ENCODE measurements around the gene PTPRS. TPM values are rescaled to one million over a fixed set of nuclear protein-coding genes. Genes with fewer than 3 reads are reported as not detected.

The PTPRS gene
- total and polyA plus RNA-seq, 2 experiments from 2014 or later = 46.0 to 351 TPM

DNA sequence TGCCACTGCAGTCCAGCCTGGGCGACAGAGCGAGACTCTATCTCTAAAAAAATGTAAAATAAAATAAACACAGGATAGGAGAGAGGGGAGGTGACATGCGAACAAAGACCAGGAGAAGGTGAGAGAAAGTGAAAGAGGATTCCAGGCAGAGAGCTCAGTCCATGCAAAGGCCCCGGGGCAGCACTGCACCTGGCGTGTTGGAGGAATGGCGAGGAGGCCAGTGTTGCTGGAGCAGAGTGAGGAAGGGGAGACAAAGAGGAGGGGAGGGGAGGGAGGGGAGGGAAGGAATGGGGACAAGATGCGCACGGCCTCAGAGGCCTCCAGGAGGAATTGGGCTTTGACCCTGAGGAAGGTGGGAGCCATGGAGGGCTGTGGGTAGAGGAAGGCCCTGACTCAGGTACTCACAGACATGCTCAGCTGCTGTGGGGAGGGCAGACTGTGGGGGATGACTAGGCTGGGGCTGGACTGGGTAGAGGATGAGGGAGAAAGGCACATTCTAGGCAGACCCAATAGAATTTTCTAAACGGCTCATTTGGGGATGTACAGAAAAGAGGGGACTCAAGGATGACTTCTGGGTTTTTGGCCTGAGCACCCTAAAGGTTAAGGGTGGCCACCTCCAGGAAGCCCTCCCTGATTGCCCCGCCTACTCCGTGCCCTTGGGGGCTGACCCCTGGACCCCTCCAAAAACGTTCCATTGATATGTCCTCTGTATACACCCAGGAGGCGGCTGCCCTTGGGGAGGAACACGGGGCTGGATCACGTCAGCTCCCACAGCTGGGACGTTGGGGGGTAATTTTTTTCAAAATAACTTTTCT, 43.9 kb downstream of the PTPRS start:
- H3K36me3 ChIP-seq = no peaks in the 10 kb centered on the region
- TF ChIP-seq, protein P1, sequence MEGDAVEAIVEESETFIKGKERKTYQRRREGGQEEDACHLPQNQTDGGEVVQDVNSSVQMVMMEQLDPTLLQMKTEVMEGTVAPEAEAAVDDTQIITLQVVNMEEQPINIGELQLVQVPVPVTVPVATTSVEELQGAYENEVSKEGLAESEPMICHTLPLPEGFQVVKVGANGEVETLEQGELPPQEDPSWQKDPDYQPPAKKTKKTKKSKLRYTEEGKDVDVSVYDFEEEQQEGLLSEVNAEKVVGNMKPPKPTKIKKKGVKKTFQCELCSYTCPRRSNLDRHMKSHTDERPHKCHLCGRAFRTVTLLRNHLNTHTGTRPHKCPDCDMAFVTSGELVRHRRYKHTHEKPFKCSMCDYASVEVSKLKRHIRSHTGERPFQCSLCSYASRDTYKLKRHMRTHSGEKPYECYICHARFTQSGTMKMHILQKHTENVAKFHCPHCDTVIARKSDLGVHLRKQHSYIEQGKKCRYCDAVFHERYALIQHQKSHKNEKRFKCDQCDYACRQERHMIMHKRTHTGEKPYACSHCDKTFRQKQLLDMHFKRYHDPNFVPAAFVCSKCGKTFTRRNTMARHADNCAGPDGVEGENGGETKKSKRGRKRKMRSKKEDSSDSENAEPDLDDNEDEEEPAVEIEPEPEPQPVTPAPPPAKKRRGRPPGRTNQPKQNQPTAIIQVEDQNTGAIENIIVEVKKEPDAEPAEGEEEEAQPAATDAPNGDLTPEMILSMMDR (IDR thresholded peaks at IDR 0.05; ENCODE audit: low read depth, low read length) = no peak

DNA sequence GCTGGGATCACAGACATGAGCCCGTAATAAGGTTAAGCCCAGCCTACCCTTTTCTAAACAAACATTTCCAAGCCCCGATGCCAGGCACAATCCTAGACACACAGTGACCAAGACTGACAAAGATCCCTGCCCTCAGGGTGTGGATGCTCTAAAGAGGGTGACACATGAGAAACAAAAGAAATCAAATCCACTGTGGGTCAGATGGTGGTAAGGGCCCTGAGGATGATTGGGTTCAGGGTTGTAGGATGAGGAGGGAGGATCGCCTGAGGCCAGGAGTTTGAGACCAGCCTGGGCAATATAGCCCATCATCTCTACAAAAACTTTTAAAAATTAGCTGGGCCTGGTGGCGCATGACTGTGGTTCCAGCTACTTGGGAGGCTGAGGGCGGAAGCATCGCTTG, 44.6 kb downstream of the PTPRS start:
- Histone ChIP-seq H3K36me3 (no peaks in the 10 kb centered on the region), H3K4me3 (no peak overlapping the region), H3K4me1 (ENCODE audit: low read depth) (peaks cover 4% of the 10 kb centered on the region), H3K9me3 (ENCODE audit: low read depth) (no peaks in the 10 kb centered on the region), H3K27ac (no peak overlapping the region), H3K27me3 (no peaks in the 10 kb centered on the region)
- no peak for DNase-seq (ENCODE audit: low read depth in 1 of 2, low spot score in 1 of 2)
- TF ChIP-seq, protein P1 (IDR thresholded peaks at IDR 0.05; ENCODE audit: low read depth, low read length) = no peak

More for the DNA sequence above, 43.9 kb downstream of the PTPRS start:
- DNase-seq (ENCODE audit: low read depth in 1 of 2, low spot score in 1 of 2) = no peak
- Histone ChIP-seq H3K27ac (no peak overlapping the region), H3K4me1 (ENCODE audit: low read depth) (peaks cover 4% of the 10 kb centered on the region), H3K27me3 (no peaks in the 10 kb centered on the region), H3K4me3 (no peak overlapping the region), H3K9me3 (ENCODE audit: low read depth) (no peaks in the 10 kb centered on the region)

DNA sequence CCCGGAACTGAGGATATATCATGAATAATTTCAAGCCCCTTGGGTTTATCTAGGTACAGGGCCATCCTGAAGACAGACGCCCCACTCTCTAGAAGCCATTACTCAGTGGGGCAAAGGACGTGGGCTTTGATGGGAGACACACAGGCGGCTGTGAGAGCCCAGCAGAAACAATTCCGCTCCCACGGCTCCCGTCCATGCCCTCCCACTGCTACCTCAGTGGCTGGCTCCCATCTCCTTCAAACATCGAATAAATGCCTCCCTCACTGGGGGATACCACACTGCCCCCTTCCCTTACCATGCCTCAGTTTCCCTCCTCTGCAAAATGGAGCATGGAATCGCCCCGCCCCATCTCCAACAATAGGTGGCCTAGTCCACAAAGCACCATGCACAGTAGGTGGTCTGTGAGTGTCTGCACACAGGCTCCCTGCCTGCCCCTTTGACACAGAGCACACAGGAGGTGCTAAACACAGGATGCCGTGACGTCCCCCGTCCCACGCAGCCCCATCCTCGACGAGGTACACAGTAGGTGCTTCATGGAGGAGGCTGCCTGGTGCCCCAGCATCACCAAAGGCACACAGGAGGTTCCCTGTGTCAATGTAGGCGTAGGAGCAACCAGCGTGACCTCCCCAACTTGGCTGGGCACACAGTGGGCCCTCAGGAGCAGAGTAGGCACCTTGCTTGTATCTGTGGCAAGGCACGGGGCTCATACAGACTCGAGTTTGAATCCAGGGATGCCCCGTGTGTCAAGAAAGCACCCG, 46.0 kb downstream of the PTPRS start:
- no peak overlapping the region for H3K27ac ChIP-seq
- no peaks in the 10 kb centered on the region for H3K27me3 ChIP-seq
- TF ChIP-seq, protein P1 (IDR thresholded peaks at IDR 0.05; ENCODE audit: low read depth, low read length) = no peak
- DNase-seq (ENCODE audit: low read depth in 1 of 2, low spot score in 1 of 2) = no peak
- H3K36me3 ChIP-seq = no peaks in the 10 kb centered on the region
- no peaks in the 10 kb centered on the region for H3K9me3 ChIP-seq (ENCODE audit: low read depth)
- peaks cover 4% of the 10 kb centered on the region for H3K4me1 ChIP-seq (ENCODE audit: low read depth)
- peak overlapping the region; percentile 46 for H3K4me3 ChIP-seq

DNA sequence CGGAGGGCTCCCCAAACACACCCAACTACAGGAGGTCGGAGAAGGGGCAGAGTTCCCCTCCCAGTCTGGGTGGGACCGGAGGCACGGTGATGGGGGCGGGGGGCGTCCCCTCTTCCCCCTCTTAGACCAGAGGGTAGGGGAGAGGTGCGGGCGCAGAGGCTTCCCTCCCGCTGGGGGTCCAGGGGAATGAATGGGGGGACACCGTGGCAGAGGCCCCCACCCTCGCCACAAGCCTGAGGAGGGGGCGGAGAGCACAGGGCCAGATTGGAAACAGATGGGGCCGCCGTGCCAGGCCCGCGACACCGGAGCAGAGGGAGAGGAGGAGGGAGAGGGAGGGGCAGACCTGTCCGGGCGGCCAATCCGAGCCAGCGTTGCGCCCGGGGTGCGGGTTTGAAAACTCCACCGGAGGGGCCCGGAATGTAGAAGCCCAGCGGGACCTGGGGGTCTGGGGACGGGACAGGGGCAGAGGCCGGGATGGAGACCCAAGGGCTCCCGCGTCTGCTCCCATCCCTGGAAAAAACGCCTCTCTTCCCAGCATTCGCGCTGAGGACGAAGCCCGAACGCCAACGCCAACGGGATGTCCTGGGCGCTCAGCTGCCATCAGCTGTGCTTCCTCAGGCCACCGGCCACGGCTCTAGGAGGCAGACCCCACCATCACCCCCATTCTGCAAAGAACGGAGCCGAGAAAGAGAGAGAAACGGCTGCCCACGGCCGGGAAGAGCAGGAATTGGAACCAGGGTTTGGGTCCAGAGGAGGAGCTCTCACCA, 46.8 kb downstream of the PTPRS start:
- H3K4me1 ChIP-seq (ENCODE audit: low read depth) = peaks cover 4% of the 10 kb centered on the region
- no peaks in the 10 kb centered on the region for H3K27me3 ChIP-seq
- H3K9me3 ChIP-seq (ENCODE audit: low read depth) = no peaks in the 10 kb centered on the region
- TF ChIP-seq, protein P1 (IDR thresholded peaks at IDR 0.05; ENCODE audit: low read depth, low read length) = no peak
- H3K36me3 ChIP-seq = no peaks in the 10 kb centered on the region
- DNase-seq (ENCODE audit: low read depth in 1 of 2, low spot score in 1 of 2) = peak; percentile 49 to 76
- H3K27ac ChIP-seq = no peak overlapping the region
- H3K4me3 ChIP-seq = peak overlapping the region; percentile 46

DNA sequence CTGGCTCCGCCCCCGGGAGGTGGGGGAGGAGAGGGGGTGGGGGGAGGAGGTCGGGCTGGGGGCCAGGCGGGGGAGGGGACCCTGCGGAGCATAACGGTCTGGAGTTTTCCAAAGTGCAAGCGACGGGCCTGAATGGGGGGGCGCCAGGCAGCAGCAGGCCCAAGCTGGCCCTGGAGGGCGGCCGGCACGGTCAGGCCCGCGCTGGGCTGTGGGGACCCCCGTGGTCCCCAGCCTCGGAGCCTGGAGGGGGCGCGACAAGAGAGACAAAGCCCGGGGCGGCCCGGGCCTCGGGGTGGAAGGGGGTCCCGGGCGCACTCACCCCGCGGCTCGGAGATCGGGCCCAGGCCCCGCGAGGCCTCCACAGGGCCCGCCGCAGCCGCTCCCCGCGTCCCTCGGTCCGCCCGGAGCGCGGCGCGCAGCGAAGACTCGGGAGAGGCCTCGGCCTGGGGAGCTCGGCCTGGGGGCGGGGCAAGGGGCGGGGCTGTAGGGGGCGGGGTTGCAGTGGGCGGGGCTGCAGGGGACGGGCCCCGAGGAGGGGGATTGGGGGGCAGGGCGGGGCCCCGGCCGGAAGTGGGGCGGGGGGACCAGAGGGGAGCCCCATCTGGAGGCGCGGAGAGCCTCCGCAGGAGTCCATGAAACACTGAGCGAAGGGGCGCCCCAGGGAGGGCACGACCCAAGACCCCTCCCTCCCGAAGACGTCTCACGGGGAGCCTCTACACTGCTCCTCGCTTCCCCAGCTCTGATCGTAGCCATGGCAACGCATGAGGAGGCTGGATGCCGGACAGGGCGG, 47.6 kb downstream of the PTPRS start:
- H3K27me3 ChIP-seq = no peaks in the 10 kb centered on the region
- no peaks in the 10 kb centered on the region for H3K36me3 ChIP-seq
- TF ChIP-seq, protein P1 (IDR thresholded peaks at IDR 0.05; ENCODE audit: low read depth, low read length) = no peak
- H3K4me3 ChIP-seq = peak overlapping the region; percentile 46
- no peaks in the 10 kb centered on the region for H3K9me3 ChIP-seq (ENCODE audit: low read depth)
- H3K4me1 ChIP-seq (ENCODE audit: low read depth) = peaks cover 4% of the 10 kb centered on the region
- H3K27ac ChIP-seq = peak overlapping the region; percentile 87
- peak; percentile 74 to 88 for DNase-seq (ENCODE audit: low read depth in 1 of 2, low spot score in 1 of 2)

Data from cardiac muscle cell (in vitro differentiated cells and primary cell).